CD8-positive, alpha-beta memory T cell (primary cell): Measurements from ENCODE around the gene MEI1. TPM values are rescaled to one million over a fixed set of nuclear protein-coding genes. Genes with fewer than 3 reads are reported as not detected.

Experiments
- CTCF ChIA-PET: fragments of 350-600 bp; sonication (Branson Sonifier 250); formaldehyde crosslinking; loops from one replicate; lab custom pipeline; 2021; ENCODE audit warnings: antibody characterized with exemption; lab: Charles Lee
- POLR2A ChIA-PET: fragments of 350-600 bp; sonication (Branson Sonifier 250); formaldehyde crosslinking; loops from one replicate; lab custom pipeline; 2021; ENCODE audit warnings: antibody characterized with exemption; lab: Charles Lee
- DNase-seq, 5 donors: peaks; one replicate each; pipeline versions ENCODE4 v3.0.0 to v3.0.0-alpha.2; 2020 to 2022; ENCODE audit warnings: mixed read lengths in 1 of 5
- H3K27ac ChIP-seq: one replicate; pipeline ENCODE4 v1.7.0; 2013; ENCODE audit warnings: low read depth, mild to moderate bottlenecking, low read length, moderate library complexity
- H3K27me3 ChIP-seq: 2 replicates; pipeline ENCODE4 v1.7.0; 2013; ENCODE audit warnings: low read length, mild to moderate bottlenecking; ENCODE audit not compliant: insufficient read depth, poor library complexity, severe bottlenecking
- H3K36me3 ChIP-seq: 2 replicates; pipeline ENCODE4 v1.7.0; 2013; ENCODE audit warnings: mild to moderate bottlenecking, low read length, moderate library complexity; ENCODE audit not compliant: insufficient read depth
- H3K4me1 ChIP-seq: 2 replicates; pipeline ENCODE4 v1.7.0; 2013; ENCODE audit warnings: mild to moderate bottlenecking, low read length, moderate library complexity; ENCODE audit not compliant: insufficient read depth
- H3K4me3 ChIP-seq: 2 replicates; pipeline ENCODE4 v1.7.0; 2013; ENCODE audit warnings: mild to moderate bottlenecking, low read length
- H3K9me3 ChIP-seq: 2 replicates; pipeline ENCODE4 v1.7.0; 2013; ENCODE audit warnings: mild to moderate bottlenecking, low read length
- H3K27ac Mint-ChIP-seq, 8 donors: one replicate each; pipeline ENCODE4 v1.8.0; 2020 to 2021; ENCODE audit warnings: mixed read lengths in 8 of 8, mild to moderate bottlenecking in 6 of 8, inconsistent platforms in 3 of 8, moderate library complexity in 3 of 8
- H3K27me3 Mint-ChIP-seq, 2 donors: one replicate each; pipeline ENCODE4 v1.8.0; 2020 to 2021; ENCODE audit warnings: mixed read lengths in 2 of 2, mild to moderate bottlenecking in 1 of 2, moderate library complexity in 1 of 2
- H3K36me3 Mint-ChIP-seq, 3 donors: one replicate each; pipeline ENCODE4 v1.8.0; 2020 to 2021; ENCODE audit warnings: mixed read lengths in 3 of 3, inconsistent platforms in 1 of 3, mild to moderate bottlenecking in 1 of 3
- H3K4me1 Mint-ChIP-seq, 3 donors: one replicate each; pipeline ENCODE4 v1.8.0; 2020 to 2021; ENCODE audit warnings: mixed read lengths in 3 of 3, inconsistent platforms in 1 of 3, mild to moderate bottlenecking in 1 of 3
- H3K4me3 Mint-ChIP-seq, 7 donors: one replicate each; pipeline ENCODE4 v1.8.0; 2020 to 2021; ENCODE audit warnings: mixed read lengths in 7 of 7, mild to moderate bottlenecking in 6 of 7, moderate library complexity in 4 of 7, inconsistent platforms in 2 of 7
- H3K9me3 Mint-ChIP-seq, 5 donors: one replicate each; pipeline ENCODE4 v1.8.0; 2020 to 2022; ENCODE audit warnings: mixed read lengths in 5 of 5, mild to moderate bottlenecking in 3 of 5, moderate library complexity in 2 of 5, inconsistent platforms in 1 of 5
- polyA plus RNA-seq: library from polyadenylated mRNA; unstranded; fragments of 300-500 nt; fragmentation: Illumina TruSeq; gene quantifications from one replicate; pipeline ENCODE4 v1.2.3, GENCODE V29; 2021
- total RNA-seq, 2 experiments: library from RNA; stranded (reverse); gene quantifications; one replicate each; pipeline ENCODE4 v1.2.3, GENCODE V29; 2021

Gene MEI1
- total and polyA plus RNA-seq, 3 experiments from 2014 or later: 33.9 to 150 (median 36.3) TPM

GRCh38 chr22:41801886-41802285 is 102.6 kb downstream of the MEI1 start:
- no peak for DNase-seq
- H3K4me1 ChIP-seq: peaks cover 33% of the 10 kb centered on the region
- no peaks in the 10 kb centered on the region for H3K36me3 ChIP-seq
- ChIA-PET POLR2A (interaction anchor here (6.5 kb wide), 1 partner anchor 21 kb away, joined by 153 read pairs; no protein-coding TSS in a partner anchor), CTCF (interaction anchor here (1.9 to 4.2 kb wide), 2 partner anchors 20 to 135 kb away, joined by 7 to 62 read pairs; no protein-coding TSS in a partner anchor)
- peak overlapping the region in 7 of 8 donors; percentile 72 to 99 (median 97) for H3K27ac Mint-ChIP-seq
- no peak overlapping the region for H3K27ac ChIP-seq
- H3K36me3 Mint-ChIP-seq: peaks cover 0 to 27% (median 0%) of the 10 kb centered on the region in 3 donors
- peaks cover 28 to 61% (median 44%) of the 10 kb centered on the region in 3 donors for H3K4me1 Mint-ChIP-seq
- no peaks in the 10 kb centered on the region for H3K9me3 Mint-ChIP-seq
- H3K4me3 Mint-ChIP-seq: peak overlapping the region; percentile 87 to 99 (median 94)
- H3K9me3 ChIP-seq: no peaks in the 10 kb centered on the region
- H3K27me3 Mint-ChIP-seq: no peaks in the 10 kb centered on the region
- no peaks in the 10 kb centered on the region for H3K27me3 ChIP-seq
- peak overlapping the region; percentile 96 for H3K4me3 ChIP-seq

- Histone ChIP-seq H3K36me3 (peaks cover 12% of the 10 kb centered on the region), H3K4me3 (no peak overlapping the region), H3K27ac (no peak overlapping the region), H3K9me3 (no peaks in the 10 kb centered on the region), H3K4me1 (peaks cover 20% of the 10 kb centered on the region), H3K27me3 (no peaks in the 10 kb centered on the region)
- Mint-ChIP-seq H3K9me3 (no peaks in the 10 kb centered on the region), H3K36me3 (peaks cover 0 to 32% (median 6%) of the 10 kb centered on the region in 3 donors), H3K4me3 (no peak overlapping the region), H3K27ac (peak overlapping the region in 2 of 8 donors; percentile 6 to 12), H3K4me1 (peaks cover 18 to 53% (median 30%) of the 10 kb centered on the region in 3 donors), H3K27me3 (no peaks in the 10 kb centered on the region)
- no peak for DNase-seq
- CTCF ChIA-PET: interaction anchor here (0.9 to 1.4 kb wide), 5 partner anchors 25 to 139 kb away, joined by 3 to 5 read pairs (median 3); no protein-coding TSS in a partner anchor
- POLR2A ChIA-PET: no interaction called here
Measured at GRCh38 chr22:41805639-41806038, 106.3 kb downstream of the MEI1 start.

- no peak overlapping the region for H3K4me3 ChIP-seq
- CTCF ChIA-PET: interaction anchor here (0.9 to 1.6 kb wide), 2 partner anchors 9 to 132 kb away, joined by 3 to 4 read pairs; no protein-coding TSS in a partner anchor
- DNase-seq: no peak
- Mint-ChIP-seq H3K27me3 (no peaks in the 10 kb centered on the region), H3K4me1 (peaks cover 2 to 28% (median 10%) of the 10 kb centered on the region in 3 donors), H3K9me3 (no peaks in the 10 kb centered on the region), H3K36me3 (peaks cover 0 to 42% (median 6%) of the 10 kb centered on the region in 3 donors), H3K27ac (peak overlapping the region in 1 of 8 donors; percentile 87), H3K4me3 (no peak overlapping the region)
- no peaks in the 10 kb centered on the region for H3K9me3 ChIP-seq
- peaks cover 4% of the 10 kb centered on the region for H3K4me1 ChIP-seq
- no peaks in the 10 kb centered on the region for H3K27me3 ChIP-seq
- H3K27ac ChIP-seq: no peak overlapping the region
- POLR2A ChIA-PET: interaction anchor here (1.0 kb wide), 1 partner anchor 8 kb away, joined by 4 read pairs; the partner anchor contains the start of gene CCDC134
- peaks cover 22% of the 10 kb centered on the region for H3K36me3 ChIP-seq
Measured at GRCh38 chr22:41808400-41808799, 109.1 kb downstream of the MEI1 start.

GRCh38 chr22:41810022-41810421 is 110.7 kb downstream of the MEI1 start:
- Mint-ChIP-seq H3K36me3 (peaks cover 0 to 57% (median 6%) of the 10 kb centered on the region in 3 donors), H3K4me3 (no peak overlapping the region), H3K9me3 (no peaks in the 10 kb centered on the region), H3K27ac (peak overlapping the region in 1 of 8 donors; percentile 79), H3K27me3 (no peaks in the 10 kb centered on the region), H3K4me1 (peaks cover 0 to 16% (median 0%) of the 10 kb centered on the region in 3 donors)
- H3K36me3 ChIP-seq: peaks cover 25% of the 10 kb centered on the region
- H3K27me3 ChIP-seq: no peaks in the 10 kb centered on the region
- no peak overlapping the region for H3K4me3 ChIP-seq
- ChIA-PET CTCF (interaction anchor here (1.5 kb wide), 1 partner anchor 63 kb away, joined by 6 read pairs; no protein-coding TSS in a partner anchor), POLR2A (interaction anchor here (0.8 kb wide), 1 partner anchor 9 kb away, joined by 4 read pairs; the partner anchor contains the start of gene CCDC134)
- no peak overlapping the region for H3K27ac ChIP-seq
- no peaks in the 10 kb centered on the region for H3K4me1 ChIP-seq
- no peaks in the 10 kb centered on the region for H3K9me3 ChIP-seq
- no peak for DNase-seq

GRCh38 chr22:41812805-41813545 is 113.7 kb downstream of the MEI1 start:
- H3K36me3 Mint-ChIP-seq: peaks cover 0 to 78% (median 9%) of the 10 kb centered on the region in 3 donors
- no peak overlapping the region for H3K27ac ChIP-seq
- no peak overlapping the region for H3K4me3 ChIP-seq
- no peaks in the 10 kb centered on the region for H3K9me3 ChIP-seq
- H3K4me1 ChIP-seq: no peaks in the 10 kb centered on the region
- H3K27ac Mint-ChIP-seq: no peak overlapping the region
- H3K4me1 Mint-ChIP-seq: peaks cover 0 to 10% (median 0%) of the 10 kb centered on the region in 3 donors
- no peaks in the 10 kb centered on the region for H3K9me3 Mint-ChIP-seq
- H3K4me3 Mint-ChIP-seq: no peak overlapping the region
- CTCF ChIA-PET: interaction anchor here (1.8 kb wide), 1 partner anchor 9 kb away, joined by 5 read pairs; no protein-coding TSS in a partner anchor
- no peaks in the 10 kb centered on the region for H3K27me3 ChIP-seq
- peaks cover 25% of the 10 kb centered on the region for H3K36me3 ChIP-seq
- DNase-seq: no peak
- no peaks in the 10 kb centered on the region for H3K27me3 Mint-ChIP-seq
- POLR2A ChIA-PET: interaction anchor here (0.7 kb wide), 1 partner anchor 16 kb away, joined by 4 read pairs; no protein-coding TSS in a partner anchor

- Mint-ChIP-seq H3K27me3 (no peaks in the 10 kb centered on the region), H3K27ac (peak overlapping the region in 2 of 8 donors; percentile 14 to 58), H3K4me1 (peaks cover 0 to 8% (median 0%) of the 10 kb centered on the region in 3 donors), H3K36me3 (peaks cover 0 to 80% (median 9%) of the 10 kb centered on the region in 3 donors), H3K4me3 (no peak overlapping the region), H3K9me3 (no peaks in the 10 kb centered on the region)
- peaks cover 25% of the 10 kb centered on the region for H3K36me3 ChIP-seq
- no peak for DNase-seq
- H3K4me1 ChIP-seq: no peaks in the 10 kb centered on the region
- no peaks in the 10 kb centered on the region for H3K27me3 ChIP-seq
- ChIA-PET POLR2A (no interaction called here), CTCF (no interaction called here)
- no peak overlapping the region for H3K4me3 ChIP-seq
- no peak overlapping the region for H3K27ac ChIP-seq
- no peaks in the 10 kb centered on the region for H3K9me3 ChIP-seq
Measured at GRCh38 chr22:41813726-41814410, 114.6 kb downstream of the MEI1 start.

GRCh38 chr22:41815716-41816115 is 116.4 kb downstream of the MEI1 start:
- POLR2A ChIA-PET: no interaction called here
- H3K4me1 ChIP-seq: no peaks in the 10 kb centered on the region

More at GRCh38 chr22:41815716-41816115, 116.4 kb downstream of the MEI1 start:
- H3K36me3 Mint-ChIP-seq: peaks cover 0 to 79% (median 3%) of the 10 kb centered on the region in 3 donors
- CTCF ChIA-PET: no interaction called here
- H3K27me3 Mint-ChIP-seq: no peaks in the 10 kb centered on the region
- Histone ChIP-seq H3K27me3 (no peaks in the 10 kb centered on the region), H3K9me3 (no peaks in the 10 kb centered on the region), H3K4me3 (no peak overlapping the region), H3K36me3 (peaks cover 13% of the 10 kb centered on the region), H3K27ac (no peak overlapping the region)
- no peaks in the 10 kb centered on the region for H3K9me3 Mint-ChIP-seq
- no peaks in the 10 kb centered on the region for H3K4me1 Mint-ChIP-seq
- DNase-seq: no peak
- no peak overlapping the region for H3K27ac Mint-ChIP-seq
- H3K4me3 Mint-ChIP-seq: no peak overlapping the region
